Hepatocyte (in vitro differentiated cells): ENCODE data around the gene KCNAB3. TPM values are rescaled to one million over a fixed set of nuclear protein-coding genes. Genes with fewer than 3 reads are reported as not detected.

Experiments
- DNase-seq: peaks from one replicate; pipeline ENCODE4 v3.0.0-alpha.2; 2016; ENCODE audit warnings: low spot score
- H2AFZ ChIP-seq: fragments of 200-600 bp; sonication (generic); 2 replicates; pipeline ENCODE4 v1.6.0; 2016; ENCODE audit warnings: antibody characterized with exemption, mild to moderate bottlenecking
- H3K27ac ChIP-seq: fragments of 200-600 bp; sonication (generic); 2 replicates; pipeline ENCODE4 v1.5.1; 2016; ENCODE audit warnings: mild to moderate bottlenecking
- H3K27me3 ChIP-seq: fragments of 200-600 bp; sonication (generic); 2 replicates; pipeline ENCODE4 v1.6.1; 2016
- H3K36me3 ChIP-seq: fragments of 200-600 bp; sonication (generic); replicated peaks from 2 replicates; pipeline ENCODE4 v1.5.1; 2016; ENCODE audit warnings: low read depth; ENCODE audit not compliant: insufficient read depth
- H3K4me1 ChIP-seq: fragments of 200-600 bp; sonication (generic); 2 replicates; pipeline ENCODE4 v1.5.1; 2016; ENCODE audit warnings: mild to moderate bottlenecking, moderate library complexity; ENCODE audit not compliant: insufficient read depth
- H3K4me2 ChIP-seq: fragments of 200-600 bp; sonication (generic); 2 replicates; pipeline ENCODE4 v1.6.0; 2016
- H3K4me3 ChIP-seq: fragments of 200-600 bp; sonication (generic); 2 replicates; pipeline ENCODE4 v1.5.1; 2016; ENCODE audit warnings: mild to moderate bottlenecking
- H3K79me2 ChIP-seq: fragments of 200-600 bp; sonication (generic); 2 replicates; pipeline ENCODE4 v1.6.0; 2017; ENCODE audit warnings: mild to moderate bottlenecking
- H3K9me2 ChIP-seq: fragments of 200-600 bp; sonication (generic); replicated peaks from 2 replicates; pipeline ENCODE4 v1.6.0; 2017; ENCODE audit warnings: mild to moderate bottlenecking; ENCODE audit not compliant: insufficient read depth
- H3K9me3 ChIP-seq: fragments of 200-600 bp; sonication (generic); 2 replicates; pipeline ENCODE4 v1.5.1; 2016; ENCODE audit warnings: low read depth, mild to moderate bottlenecking
- H4K20me1 ChIP-seq: fragments of 200-600 bp; sonication (generic); 2 replicates; pipeline ENCODE4 v1.6.0; 2016; ENCODE audit warnings: mild to moderate bottlenecking; ENCODE audit not compliant: insufficient read depth, poor library complexity, severe bottlenecking
- EZH2 ChIP-seq: fragments of 200-600 bp; sonication (generic); IDR thresholded peaks from 2 replicates; pipeline ENCODE4 v1.6.1; 2016; ENCODE audit warnings: antibody characterized with exemption, mild to moderate bottlenecking, borderline replicate concordance
- EZH2phosphoT487 ChIP-seq: fragments of 200-600 bp; sonication (generic); IDR thresholded peaks from one replicate; pipeline ENCODE4 v1.6.1; 2018; ENCODE audit warnings: antibody characterized with exemption, mild to moderate bottlenecking, low read depth, moderate library complexity; ENCODE audit not compliant: unreplicated experiment, severe bottlenecking
- WGBS: methylation state at CpG from one replicate; pipeline ENCODE4 v1.1.6; 2016; ENCODE audit warnings: low lambda C conversion rate; ENCODE audit errors: missing lambda C conversion rate; 5-methylcytosine and 5-hydroxymethylcytosine counted together
- polyA plus RNA-seq: library from polyadenylated mRNA; unstranded; fragments of >200 nt; fragmentation: Nextera tagmentation; extraction: Ambion mirVana; gene quantifications from 2 replicates; pipeline ENCODE4 v1.2.1, GENCODE V29; 2016
- total RNA-seq: library from RNA; depleted of rRNA; stranded (reverse); fragments of >200 nt; gene quantifications from 2 replicates; pipeline ENCODE4 v1.2.3, GENCODE V29; 2014
- TF ChIP-seq, protein P1 (sequence below): fragments of 200-600 bp; sonication (generic); IDR thresholded peaks from 2 replicates; pipeline ENCODE4 v1.5.1; 2016; ENCODE audit warnings: antibody characterized with exemption, mild to moderate bottlenecking; ENCODE audit not compliant: poor library complexity

The KCNAB3 gene
- total and polyA plus RNA-seq, 2 experiments from 2014 or later, result 1.8 TPM

DNA sequence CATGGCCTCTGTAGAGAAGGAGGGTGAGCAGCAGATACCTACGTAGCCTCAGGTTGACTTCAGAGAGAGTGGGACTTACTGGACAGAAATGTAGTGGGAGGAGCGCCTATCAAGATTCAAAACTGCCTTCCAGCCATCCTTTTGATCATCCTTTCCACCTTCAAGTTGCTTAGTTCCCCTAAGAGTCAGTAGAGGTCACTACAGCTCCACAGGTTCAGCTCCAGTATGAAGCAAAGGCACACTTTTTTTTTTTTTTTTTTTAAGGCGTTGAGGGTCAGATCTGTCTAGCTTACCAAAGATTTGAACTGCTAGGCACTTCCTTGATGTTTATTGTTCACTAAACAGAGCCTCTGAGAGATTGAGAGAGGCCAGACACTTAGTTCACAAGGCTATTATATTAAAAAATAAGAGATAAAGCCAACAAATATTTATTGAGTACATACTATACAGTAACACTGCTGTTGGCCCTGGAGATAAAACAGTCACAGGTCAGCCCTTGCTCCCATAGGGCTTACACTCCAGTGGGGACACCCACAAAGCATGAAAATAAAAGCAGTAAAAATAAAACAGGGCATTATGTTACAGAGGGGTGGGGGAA lies 16.6 kb downstream of the KCNAB3 start:
- Histone ChIP-seq H2AFZ (no peak overlapping the region), H3K4me2 (no peak overlapping the region), H3K36me3 (no peaks in the 10 kb centered on the region), H3K4me3 (no peak overlapping the region), H3K27me3 (no peaks in the 10 kb centered on the region), H3K27ac (no peak overlapping the region), H4K20me1 (no peaks in the 10 kb centered on the region), H3K79me2 (no peaks in the 10 kb centered on the region), H3K4me1 (peaks cover 17% of the 10 kb centered on the region), H3K9me3 (no peaks in the 10 kb centered on the region), H3K9me2 (no peaks in the 10 kb centered on the region)
- WGBS, result 39% methylated on average over 3 of the region's 3 CpGs
- DNase-seq, result peak; percentile 80
- no peak for TF ChIP-seq EZH2phosphoT487
- TF ChIP-seq, protein P1, sequence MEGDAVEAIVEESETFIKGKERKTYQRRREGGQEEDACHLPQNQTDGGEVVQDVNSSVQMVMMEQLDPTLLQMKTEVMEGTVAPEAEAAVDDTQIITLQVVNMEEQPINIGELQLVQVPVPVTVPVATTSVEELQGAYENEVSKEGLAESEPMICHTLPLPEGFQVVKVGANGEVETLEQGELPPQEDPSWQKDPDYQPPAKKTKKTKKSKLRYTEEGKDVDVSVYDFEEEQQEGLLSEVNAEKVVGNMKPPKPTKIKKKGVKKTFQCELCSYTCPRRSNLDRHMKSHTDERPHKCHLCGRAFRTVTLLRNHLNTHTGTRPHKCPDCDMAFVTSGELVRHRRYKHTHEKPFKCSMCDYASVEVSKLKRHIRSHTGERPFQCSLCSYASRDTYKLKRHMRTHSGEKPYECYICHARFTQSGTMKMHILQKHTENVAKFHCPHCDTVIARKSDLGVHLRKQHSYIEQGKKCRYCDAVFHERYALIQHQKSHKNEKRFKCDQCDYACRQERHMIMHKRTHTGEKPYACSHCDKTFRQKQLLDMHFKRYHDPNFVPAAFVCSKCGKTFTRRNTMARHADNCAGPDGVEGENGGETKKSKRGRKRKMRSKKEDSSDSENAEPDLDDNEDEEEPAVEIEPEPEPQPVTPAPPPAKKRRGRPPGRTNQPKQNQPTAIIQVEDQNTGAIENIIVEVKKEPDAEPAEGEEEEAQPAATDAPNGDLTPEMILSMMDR, result peak; percentile 70

DNA sequence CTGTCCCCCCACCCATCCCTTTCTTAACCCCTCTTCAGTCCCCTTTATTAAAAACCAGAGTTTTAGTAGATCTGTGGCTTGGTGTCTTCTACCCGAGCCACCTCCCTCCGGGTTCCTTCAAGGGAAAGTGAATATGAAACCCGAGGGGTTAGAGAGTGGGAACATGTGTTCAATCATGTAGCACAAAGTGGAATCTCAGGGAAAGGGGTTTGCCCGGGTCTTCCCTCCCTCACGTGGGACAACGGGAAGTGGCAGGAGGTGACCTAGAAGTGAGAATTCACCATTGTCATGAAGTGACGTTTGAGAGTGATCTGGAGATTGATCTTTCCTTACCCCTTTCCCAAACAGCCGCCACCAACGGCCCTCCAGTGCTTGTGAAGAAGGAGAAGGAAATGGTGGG lies 18.5 kb downstream of the KCNAB3 start:
- Histone ChIP-seq H3K4me2 (no peak overlapping the region), H4K20me1 (no peaks in the 10 kb centered on the region), H3K36me3 (no peaks in the 10 kb centered on the region), H3K9me3 (no peaks in the 10 kb centered on the region), H3K4me3 (no peak overlapping the region), H3K27ac (no peak overlapping the region), H3K9me2 (no peaks in the 10 kb centered on the region), H2AFZ (no peak overlapping the region), H3K27me3 (no peaks in the 10 kb centered on the region), H3K4me1 (peaks cover 10% of the 10 kb centered on the region), H3K79me2 (no peaks in the 10 kb centered on the region)
- no peak for TF ChIP-seq EZH2phosphoT487
- no peak for TF ChIP-seq EZH2
- TF ChIP-seq, protein P1, result no peak
- WGBS, result 89% methylated on average over 8 of the region's 9 CpGs
- DNase-seq, result no peak

DNA sequence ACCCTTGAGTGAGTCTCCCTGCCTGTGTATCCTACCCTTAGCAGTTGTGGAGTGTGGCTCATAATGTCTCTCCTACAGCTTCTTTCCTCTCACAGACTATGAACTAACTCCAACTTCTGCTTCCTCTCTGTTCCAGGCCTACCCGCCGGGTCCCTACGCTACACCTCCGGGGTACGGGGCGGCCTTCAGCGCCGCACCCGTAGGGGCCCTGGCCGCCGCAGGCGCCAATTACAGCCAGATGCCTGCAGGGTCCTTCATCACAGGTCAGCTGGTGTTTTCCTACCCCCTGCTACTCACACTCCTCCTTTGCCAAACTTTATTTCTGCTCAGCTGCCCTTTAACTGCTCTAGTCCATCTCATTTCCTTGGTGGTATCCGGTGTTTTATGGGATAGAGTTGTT lies 18.9 kb downstream of the KCNAB3 start:
- Histone ChIP-seq H3K4me1 (peaks cover 9% of the 10 kb centered on the region), H3K4me3 (no peak overlapping the region), H3K4me2 (no peak overlapping the region), H4K20me1 (no peaks in the 10 kb centered on the region), H3K79me2 (no peaks in the 10 kb centered on the region), H3K9me2 (no peaks in the 10 kb centered on the region), H3K27me3 (no peaks in the 10 kb centered on the region), H3K27ac (no peak overlapping the region), H2AFZ (no peak overlapping the region), H3K36me3 (no peaks in the 10 kb centered on the region), H3K9me3 (no peaks in the 10 kb centered on the region)
- TF ChIP-seq EZH2, result no peak
- TF ChIP-seq, protein P1, result no peak
- TF ChIP-seq EZH2phosphoT487, result no peak
- 96% methylated on average over 13 of the region's 13 CpGs for WGBS
- DNase-seq, result no peak
